ENCODE data around the gene L3MBTL1.

The L3MBTL1 gene

DNA sequence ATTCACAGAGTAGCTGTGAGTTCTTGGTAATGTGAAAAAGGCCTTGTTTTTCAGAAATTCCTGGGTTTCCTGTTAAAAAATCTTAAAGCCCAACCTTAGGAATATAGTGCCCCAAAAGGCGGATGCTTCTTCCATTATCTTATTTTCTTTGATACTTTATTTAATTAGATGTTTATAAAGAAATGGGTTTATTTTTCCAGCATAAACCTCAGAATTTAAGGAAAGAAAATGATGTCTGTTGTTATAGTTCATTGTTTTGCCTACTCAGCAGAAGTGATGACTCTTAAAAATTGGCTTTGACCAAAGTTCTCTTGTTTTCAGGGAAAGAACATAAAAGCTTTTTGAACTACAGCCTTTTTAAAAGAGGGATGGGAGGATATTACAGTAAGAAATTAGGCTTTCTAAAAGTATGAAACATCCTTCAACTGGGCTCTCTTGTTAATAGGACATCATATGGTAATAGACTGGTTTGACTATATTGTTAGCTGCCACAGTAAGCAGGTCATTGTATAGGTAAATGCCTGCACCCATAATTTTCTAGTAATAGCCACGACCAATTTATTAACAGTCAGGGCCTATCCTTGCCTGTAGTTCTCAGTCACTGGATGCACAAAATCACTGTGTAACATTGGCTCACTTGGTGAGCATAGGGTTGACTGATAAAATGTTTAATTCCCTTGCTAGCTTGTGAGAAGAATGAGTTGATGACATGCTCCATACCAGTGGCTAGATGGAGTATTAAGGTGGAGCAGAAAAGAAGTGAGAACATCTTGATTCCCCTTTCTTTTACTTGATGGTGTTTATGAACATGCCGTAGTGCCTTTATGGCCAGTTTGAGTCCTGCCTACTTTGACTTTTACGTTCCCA lies 44.6 kb upstream of the L3MBTL1 start:
- Histone ChIP-seq H4K20me1 (ENCODE audit: insufficient read depth, low read length, poor library complexity, severe bottlenecking) (peaks cover 75% of the 10 kb centered on the region), H3K4me1 (ENCODE audit: insufficient read depth, low read length, poor library complexity, severe bottlenecking) (peaks cover 43% of the 10 kb centered on the region), H3K9me3 (ENCODE audit: insufficient read depth, low read depth, low read length) (no peaks in the 10 kb centered on the region), H3K27me3 (ENCODE audit: insufficient read depth, low read length, poor library complexity, severe bottlenecking) (peaks cover 2% of the 10 kb centered on the region), H3K36me3 (ENCODE audit: insufficient read depth, low read length) (peaks cover 70% of the 10 kb centered on the region), H3K79me2 (ENCODE audit: insufficient read depth, low read length) (peaks cover 67% of the 10 kb centered on the region), H3K4me3 (ENCODE audit: low read length, poor library complexity, severe bottlenecking) (peak overlapping the region; percentile 45), H3K9ac (ENCODE audit: low read depth, low read length, poor library complexity, severe bottlenecking) (peak overlapping the region; percentile 21), H3F3A (ENCODE audit: low read depth) (no peaks in the 10 kb centered on the region; the same call in 1 of the 2 replicates), H3K9me2 (replicated peaks; ENCODE audit: low read depth, low read length) (no peaks in the 10 kb centered on the region), H2AFZ (ENCODE audit: low read length) (no peak overlapping the region), H3K4me2 (ENCODE audit: low read depth, low read length, poor library complexity, severe bottlenecking) (peak overlapping the region; percentile 100)
- TF ChIP-seq, protein P1, sequence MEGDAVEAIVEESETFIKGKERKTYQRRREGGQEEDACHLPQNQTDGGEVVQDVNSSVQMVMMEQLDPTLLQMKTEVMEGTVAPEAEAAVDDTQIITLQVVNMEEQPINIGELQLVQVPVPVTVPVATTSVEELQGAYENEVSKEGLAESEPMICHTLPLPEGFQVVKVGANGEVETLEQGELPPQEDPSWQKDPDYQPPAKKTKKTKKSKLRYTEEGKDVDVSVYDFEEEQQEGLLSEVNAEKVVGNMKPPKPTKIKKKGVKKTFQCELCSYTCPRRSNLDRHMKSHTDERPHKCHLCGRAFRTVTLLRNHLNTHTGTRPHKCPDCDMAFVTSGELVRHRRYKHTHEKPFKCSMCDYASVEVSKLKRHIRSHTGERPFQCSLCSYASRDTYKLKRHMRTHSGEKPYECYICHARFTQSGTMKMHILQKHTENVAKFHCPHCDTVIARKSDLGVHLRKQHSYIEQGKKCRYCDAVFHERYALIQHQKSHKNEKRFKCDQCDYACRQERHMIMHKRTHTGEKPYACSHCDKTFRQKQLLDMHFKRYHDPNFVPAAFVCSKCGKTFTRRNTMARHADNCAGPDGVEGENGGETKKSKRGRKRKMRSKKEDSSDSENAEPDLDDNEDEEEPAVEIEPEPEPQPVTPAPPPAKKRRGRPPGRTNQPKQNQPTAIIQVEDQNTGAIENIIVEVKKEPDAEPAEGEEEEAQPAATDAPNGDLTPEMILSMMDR (conservative IDR thresholded peaks at IDR 0.05; ENCODE audit: low read length), result no peak
- no peak for TF ChIP-seq EZH2phosphoT487 (IDR thresholded peaks at IDR 0.05; ENCODE audit: borderline replicate concordance)

DNA sequence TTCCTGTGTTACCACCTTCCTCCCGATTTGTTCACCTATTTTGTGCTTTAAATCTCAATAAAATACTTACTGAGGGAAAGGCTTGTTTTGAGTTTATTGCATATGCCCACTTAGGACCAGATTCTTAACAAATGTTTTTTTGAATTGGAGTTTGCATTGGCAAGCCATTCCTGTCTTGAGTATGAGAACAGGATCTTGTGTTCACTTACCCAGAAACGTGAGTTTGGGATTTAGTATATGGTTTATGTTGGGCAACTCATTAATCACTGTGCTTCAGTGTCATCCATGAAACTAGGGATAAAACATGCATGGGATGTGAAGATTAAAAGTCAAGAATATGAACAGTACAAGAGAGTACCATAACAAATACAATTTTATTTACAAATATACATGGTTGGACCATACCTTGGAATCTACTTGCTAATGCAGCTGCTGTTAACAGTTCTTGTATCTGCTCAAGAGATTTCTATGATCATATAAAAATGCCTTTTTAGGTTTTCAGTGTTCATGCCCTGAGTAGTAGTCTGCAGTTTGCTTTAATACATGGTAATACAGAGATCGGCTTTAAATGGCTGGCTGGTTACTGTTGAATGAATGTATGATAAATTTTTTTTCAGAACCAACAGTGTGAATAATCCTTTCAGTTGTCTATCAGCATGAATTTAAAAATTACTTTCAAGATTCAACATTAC lies 43.8 kb upstream of the L3MBTL1 start:
- no peak overlapping the region for H2AFZ ChIP-seq (ENCODE audit: low read length)
- H3K9ac ChIP-seq (ENCODE audit: low read depth, low read length, poor library complexity, severe bottlenecking), result no peak overlapping the region
- no peaks in the 10 kb centered on the region; the same call in 1 of the 2 replicates for H3F3A ChIP-seq (ENCODE audit: low read depth)
- H3K27me3 ChIP-seq (ENCODE audit: insufficient read depth, low read length, poor library complexity, severe bottlenecking), result no peaks in the 10 kb centered on the region
- H3K4me1 ChIP-seq (ENCODE audit: insufficient read depth, low read length, poor library complexity, severe bottlenecking), result peaks cover 43% of the 10 kb centered on the region
- no peaks in the 10 kb centered on the region for H3K9me3 ChIP-seq (ENCODE audit: insufficient read depth, low read depth, low read length)
- no peaks in the 10 kb centered on the region for H3K9me2 ChIP-seq (replicated peaks; ENCODE audit: low read depth, low read length)
- peak overlapping the region; percentile 45 for H3K4me3 ChIP-seq (ENCODE audit: low read length, poor library complexity, severe bottlenecking)
- TF ChIP-seq, protein P1 (conservative IDR thresholded peaks at IDR 0.05; ENCODE audit: low read length), result no peak
- H3K36me3 ChIP-seq (ENCODE audit: insufficient read depth, low read length), result peaks cover 70% of the 10 kb centered on the region
- H3K79me2 ChIP-seq (ENCODE audit: insufficient read depth, low read length), result peaks cover 59% of the 10 kb centered on the region
- peak overlapping the region; percentile 100 for H3K4me2 ChIP-seq (ENCODE audit: low read depth, low read length, poor library complexity, severe bottlenecking)
- peaks cover 72% of the 10 kb centered on the region for H4K20me1 ChIP-seq (ENCODE audit: insufficient read depth, low read length, poor library complexity, severe bottlenecking)

DNA sequence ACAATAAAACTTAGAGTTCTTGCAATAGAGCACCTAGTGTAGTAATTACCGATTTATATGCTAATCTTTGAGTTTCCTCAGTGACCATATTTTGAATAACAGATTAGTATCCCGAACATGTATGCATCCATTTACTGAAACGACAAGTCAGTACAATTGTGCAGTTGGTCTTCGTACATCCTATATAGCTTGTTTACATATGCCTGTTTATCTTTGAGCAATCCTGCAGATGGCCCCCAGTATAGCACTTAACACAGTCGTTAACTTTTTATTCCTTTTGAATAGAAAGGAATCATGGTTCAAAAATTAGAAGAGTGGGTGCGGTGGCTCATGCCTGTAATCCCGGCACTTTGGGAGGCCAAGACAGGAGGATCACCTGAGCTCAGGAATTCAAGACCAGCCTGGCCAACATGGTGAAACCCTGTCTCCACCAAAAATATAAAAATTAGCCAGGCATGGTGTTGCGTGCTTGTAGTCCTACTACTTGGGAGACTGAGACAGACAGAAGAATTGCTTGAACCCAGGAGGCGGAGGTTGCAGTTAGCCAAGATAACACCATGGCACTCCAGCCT lies 43.2 kb upstream of the L3MBTL1 start:
- peak overlapping the region; percentile 100 for H3K4me2 ChIP-seq (ENCODE audit: low read depth, low read length, poor library complexity, severe bottlenecking)
- no peaks in the 10 kb centered on the region for H3K9me3 ChIP-seq (ENCODE audit: insufficient read depth, low read depth, low read length)
- H3K36me3 ChIP-seq (ENCODE audit: insufficient read depth, low read length), result peaks cover 65% of the 10 kb centered on the region

More for the DNA sequence above, 43.2 kb upstream of the L3MBTL1 start:
- peaks cover 53% of the 10 kb centered on the region for H3K79me2 ChIP-seq (ENCODE audit: insufficient read depth, low read length)
- peaks cover 37% of the 10 kb centered on the region for H3K4me1 ChIP-seq (ENCODE audit: insufficient read depth, low read length, poor library complexity, severe bottlenecking)
- TF ChIP-seq, protein P1 (conservative IDR thresholded peaks at IDR 0.05; ENCODE audit: low read length), result no peak
- no peak for TF ChIP-seq EZH2phosphoT487 (IDR thresholded peaks at IDR 0.05; ENCODE audit: borderline replicate concordance)
- H3F3A ChIP-seq (ENCODE audit: low read depth), result no peaks in the 10 kb centered on the region; the same call in 1 of the 2 replicates
- no peak overlapping the region for H3K4me3 ChIP-seq (ENCODE audit: low read length, poor library complexity, severe bottlenecking)
- H3K9me2 ChIP-seq (replicated peaks; ENCODE audit: low read depth, low read length), result no peaks in the 10 kb centered on the region
- no peaks in the 10 kb centered on the region for H3K27me3 ChIP-seq (ENCODE audit: insufficient read depth, low read length, poor library complexity, severe bottlenecking)
- H3K9ac ChIP-seq (ENCODE audit: low read depth, low read length, poor library complexity, severe bottlenecking), result no peak overlapping the region
- no peak overlapping the region for H2AFZ ChIP-seq (ENCODE audit: low read length)
- peaks cover 66% of the 10 kb centered on the region for H4K20me1 ChIP-seq (ENCODE audit: insufficient read depth, low read length, poor library complexity, severe bottlenecking)

Data from Loucy (cell line).